GM18909 (cell line): ENCODE data around the gene EP400.
"Not testable (repeated sequence)": the region's sequence is repeated elsewhere in the genome, so short reads cannot be mapped to it uniquely, and the experiment has no call there.

Experiments
- ATAC-seq: cut with Tn5 transposase; IDR thresholded peaks from one replicate; pipeline ENCODE4 v1.9.1; 2021; ENCODE audit warnings: mild to moderate bottlenecking; ENCODE audit not compliant: unreplicated experiment, poor library complexity

EP400 gene

DNA sequence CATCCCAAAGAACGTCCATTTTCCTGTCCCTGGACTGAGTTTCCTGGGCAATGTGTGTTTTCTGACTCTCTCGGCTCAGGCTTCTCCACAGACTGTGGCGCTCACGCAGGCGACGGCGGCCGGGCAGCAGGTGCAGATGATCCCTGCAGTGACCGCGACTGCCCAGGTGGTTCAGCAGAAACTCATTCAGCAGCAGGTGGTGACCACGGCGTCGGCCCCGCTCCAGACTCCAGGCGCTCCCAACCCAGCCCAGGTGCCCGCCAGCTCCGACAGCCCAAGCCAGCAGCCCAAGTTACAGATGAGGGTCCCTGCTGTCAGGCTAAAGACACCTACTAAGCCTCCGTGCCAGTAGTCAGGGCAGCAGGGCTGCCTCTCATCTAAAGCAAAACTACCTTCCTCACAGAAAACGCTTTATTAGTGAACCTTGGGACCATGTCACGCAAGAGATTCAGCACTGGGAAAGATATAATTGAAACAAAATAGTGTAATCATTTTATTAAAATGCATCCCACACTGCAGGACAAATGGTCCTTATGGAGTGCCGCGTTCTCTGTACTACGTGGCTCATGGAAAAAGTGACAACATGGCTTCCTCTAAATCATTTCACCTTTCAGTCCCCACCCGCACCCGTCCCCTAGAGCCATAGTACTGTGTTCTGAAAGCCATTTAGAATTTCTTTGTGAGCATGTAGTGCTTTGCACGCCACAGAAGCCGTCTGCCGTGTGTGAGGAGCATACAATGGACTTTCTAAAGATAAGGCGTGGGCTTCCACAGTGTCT is 127.8 kb downstream of the EP400 start:
- no peak for ATAC-seq

DNA sequence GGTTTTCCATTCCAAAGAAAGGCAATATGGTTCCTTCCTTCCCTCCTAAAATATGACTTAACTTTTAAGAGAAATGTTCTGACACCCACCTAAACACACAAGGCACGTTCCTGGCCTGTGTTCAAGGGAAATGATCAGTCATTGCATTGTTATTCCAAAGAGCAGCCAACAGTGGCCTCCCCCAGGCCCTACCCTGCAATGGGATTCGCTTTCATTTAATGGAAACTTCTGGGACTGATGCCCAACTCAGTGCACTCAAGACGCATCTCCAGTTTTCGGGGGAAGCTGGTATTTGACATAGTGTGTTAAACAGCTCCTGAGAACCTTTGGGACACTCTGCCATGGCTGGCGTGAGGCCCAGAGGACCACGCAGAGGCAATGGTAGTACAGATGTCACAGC is 128.4 kb downstream of the EP400 start:
- ATAC-seq, result no peak

DNA sequence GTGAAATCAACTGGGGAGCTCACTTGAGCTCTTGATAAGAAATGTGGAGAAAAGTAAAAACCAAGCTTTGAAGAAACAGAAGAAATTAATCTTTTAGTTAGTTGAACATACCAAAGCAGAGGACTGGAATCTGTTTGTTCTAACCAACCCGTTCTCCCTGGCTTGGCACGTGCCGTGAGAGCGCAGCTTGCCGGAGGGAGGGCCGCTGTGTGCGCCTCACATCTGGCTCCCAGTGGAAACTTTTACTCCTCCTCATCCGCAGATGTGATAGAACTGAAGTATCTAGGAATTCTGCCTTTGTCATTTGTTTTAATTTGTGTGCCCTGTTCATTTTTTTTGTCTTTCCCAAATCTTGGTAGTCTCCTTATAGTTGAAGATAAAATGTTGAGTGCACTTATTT is 129.5 kb downstream of the EP400 start:
- ATAC-seq, result no peak

DNA sequence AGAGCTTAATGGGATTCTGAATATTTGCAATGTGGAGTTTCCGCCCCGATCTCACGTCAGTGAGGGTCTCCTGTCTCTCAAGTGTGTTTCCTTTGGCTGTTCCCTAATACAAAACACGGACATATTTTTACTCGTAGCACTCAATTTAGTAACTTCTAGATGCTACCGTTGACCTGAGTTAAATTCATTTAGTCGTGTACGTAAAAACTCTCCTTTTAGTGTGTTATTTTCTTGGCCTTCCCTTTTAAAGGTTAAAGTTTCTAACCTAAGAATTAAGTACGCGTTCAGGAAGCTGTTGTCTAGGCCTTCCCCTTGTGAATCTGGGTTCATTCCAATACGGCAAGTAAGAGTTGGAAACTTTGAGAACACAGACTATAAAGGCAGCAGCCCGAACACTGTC is 130.0 kb downstream of the EP400 start:
- no peak for ATAC-seq

DNA sequence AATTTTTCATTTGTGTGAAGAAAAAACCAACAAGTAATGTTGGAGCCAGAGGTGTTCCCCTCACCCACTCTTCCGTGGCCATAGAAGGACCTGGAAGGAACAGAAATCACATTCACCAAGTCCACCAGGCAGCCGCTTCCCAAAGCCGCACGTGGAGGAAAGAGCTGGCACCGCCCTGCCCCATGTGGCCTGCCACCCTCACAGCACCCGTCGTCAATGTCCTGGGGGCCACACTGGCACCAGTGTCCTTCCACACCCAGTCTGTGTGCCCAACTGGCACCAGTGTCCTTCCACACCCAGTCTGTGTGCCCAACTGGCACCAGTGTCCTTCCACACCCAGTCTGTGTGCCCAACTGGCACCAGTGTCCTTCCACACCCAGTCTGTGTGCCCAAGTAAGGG is 130.8 kb downstream of the EP400 start:
- not testable (repeated sequence) for ATAC-seq

DNA sequence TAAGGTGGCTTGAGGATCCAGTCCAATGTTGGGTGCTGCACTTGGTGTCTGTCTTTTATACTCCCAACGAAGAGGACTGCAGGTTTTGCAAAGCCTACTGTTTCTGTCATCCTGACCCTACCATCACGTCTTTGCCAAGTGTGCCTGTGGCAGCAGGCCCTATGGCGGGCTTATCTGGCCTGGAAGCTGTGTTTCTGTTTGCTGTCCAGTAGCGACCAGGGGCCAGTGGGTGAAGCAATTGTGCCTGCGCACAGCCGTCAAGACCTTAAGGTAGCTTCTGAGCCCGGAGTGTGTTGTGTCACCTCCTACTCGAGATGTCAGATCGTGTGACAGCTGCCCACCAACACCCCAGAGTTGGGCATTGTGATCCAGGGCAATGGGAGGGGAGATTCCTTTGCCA is 131.7 kb downstream of the EP400 start:
- ATAC-seq, result no peak

DNA sequence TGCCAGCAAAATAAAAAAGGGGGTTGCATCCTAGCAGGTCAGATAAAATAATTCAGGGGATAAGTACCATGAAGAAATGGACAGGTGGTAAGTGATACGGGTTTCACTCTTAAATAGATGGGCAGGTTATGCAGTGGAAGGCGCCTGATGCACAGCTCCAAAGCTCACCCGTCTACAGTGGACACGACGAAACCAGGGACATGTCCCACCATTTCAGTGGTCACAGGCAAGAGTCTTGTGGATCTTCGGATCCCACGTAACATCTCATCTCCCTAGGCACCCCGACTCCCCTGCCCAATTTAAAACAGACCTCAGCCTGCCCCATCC is 133.8 kb downstream of the EP400 start:
- ATAC-seq, result no peak

DNA sequence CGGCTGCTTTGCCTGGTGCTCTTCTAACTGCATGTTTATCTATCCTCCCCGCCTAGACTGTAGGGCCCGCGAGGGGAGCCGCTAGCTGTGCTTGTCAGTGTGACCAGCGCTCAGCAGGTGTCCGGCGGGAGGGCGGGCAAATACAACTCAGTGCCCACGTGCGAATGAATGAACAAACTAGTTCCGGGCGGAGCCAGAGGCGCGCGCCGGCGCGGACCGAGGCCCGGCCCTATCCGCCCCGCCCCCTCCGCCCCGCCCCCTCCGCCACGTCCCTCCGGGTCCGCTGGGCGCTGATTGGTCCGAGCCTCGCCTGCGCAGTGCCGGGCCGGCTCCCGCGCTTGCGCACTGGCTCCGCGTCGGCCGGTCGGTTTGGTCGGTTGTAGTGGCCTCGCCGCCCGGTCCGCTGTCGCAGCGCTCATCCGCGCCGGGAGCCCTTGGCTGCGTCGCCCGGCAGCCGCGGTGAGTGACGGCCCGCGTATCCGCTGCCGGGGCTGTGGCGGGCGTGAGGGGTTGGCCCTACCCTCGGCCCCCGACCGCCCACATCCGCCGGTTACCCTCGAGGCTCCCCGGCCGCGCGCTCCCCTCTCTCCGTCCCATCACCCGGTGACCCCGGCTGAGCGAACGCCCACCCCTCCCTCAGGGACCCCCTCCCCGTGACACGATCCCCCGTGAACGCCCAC is 134.3 kb downstream of the EP400 start:
- peak; percentile 82 for ATAC-seq

DNA sequence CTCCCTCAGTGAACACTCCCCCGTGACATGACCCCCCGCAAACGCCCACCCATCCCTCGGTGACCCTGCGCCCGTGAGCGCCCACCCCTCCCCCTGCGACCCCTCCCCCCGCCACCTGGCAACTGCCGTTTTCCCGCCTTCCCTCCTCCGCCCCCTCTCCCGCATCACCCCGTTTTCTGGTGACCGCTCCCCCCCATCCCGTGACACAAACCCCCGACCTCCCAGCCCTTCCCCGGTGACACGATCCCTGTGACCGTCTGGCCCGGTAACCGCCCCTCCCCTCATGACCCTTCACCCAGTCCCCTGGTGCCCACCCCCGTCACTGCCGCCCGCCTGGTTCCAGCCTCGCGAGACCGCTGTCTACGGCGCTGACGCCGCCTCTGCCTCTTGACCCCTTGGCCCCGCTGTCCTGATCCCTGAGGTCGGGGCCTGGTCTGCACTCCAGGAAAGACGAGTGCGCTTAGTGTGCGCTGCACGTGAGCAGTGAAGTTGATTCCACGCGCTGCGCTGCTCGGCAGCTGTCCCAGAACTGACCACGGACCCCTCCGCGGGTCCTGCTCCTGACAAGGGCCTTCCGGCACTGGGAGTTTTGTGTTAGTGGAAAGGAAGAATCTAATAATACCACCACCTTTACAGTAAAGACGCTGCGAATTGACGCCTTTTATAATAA is 135.0 kb downstream of the EP400 start:
- no peak for ATAC-seq

DNA sequence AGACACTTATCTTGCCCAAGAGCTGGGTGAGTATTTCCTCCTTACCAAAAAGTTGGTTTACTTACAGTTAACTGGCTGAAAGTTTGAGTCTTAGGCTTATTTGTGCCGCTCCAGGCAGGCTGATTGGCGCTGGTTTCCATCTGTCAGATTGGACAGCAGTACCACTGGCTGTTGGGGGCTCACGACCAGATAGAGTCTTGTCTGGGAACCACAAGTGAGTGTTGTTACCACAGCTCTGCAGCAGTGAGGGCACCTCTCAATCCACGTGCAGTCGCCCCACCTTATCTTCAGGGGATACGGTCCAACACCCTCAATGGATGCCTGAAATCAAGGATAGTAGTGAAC is 135.5 kb downstream of the EP400 start:
- no peak for ATAC-seq

DNA sequence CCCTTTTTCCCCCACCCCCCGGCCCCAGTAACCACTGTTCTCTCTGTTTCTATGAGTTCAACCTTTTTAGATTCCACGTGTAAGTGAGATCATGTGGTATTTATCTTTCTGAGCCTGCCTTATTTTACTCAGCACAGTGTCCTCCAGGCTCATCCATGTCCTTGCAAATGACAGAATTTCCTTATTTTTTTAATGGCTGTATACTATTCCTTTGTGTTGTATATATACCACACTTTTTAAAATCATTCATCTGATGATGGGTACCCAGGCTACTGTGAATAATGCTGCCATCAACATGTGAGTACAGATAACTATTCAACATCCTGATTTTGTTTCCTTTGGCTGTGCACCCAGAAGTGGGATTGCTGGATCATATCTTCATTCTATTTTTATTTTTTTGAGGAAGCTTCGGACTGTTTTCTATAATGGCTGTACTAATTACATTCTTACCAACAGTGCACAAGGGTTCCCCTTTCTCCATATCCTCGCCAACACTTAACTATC is 139.7 kb downstream of the EP400 start:
- ATAC-seq, result no peak

DNA sequence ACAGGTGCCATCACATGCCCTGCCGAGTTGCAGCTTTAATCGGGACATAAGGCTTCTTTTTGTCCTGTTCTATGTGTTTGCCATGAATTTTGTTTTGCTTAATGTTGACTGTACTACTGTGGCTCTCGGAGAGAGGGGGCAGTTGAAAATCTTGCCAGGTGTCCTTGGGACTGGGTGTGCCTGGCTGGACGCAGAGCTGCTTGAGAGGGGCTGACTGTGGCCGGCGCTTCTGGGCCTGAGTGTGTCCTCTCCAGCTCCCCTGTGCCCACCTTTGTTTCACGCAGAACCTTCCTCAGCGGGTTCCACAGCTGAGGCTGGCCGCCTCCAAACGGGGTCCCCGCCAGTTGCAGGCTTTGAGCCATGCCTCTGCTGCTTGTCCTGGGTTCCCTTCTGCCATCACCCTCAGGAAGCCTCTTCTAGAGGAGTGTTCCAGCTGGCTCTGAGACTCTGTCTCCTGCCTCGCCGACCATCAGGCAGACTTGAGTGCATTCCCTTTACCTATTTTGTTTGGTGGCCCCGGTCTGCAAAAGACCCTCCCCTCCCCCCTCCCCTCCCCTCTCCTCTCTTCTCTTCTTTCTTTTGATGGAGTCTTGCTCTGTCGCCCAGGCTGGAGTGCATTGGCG is 144.6 kb downstream of the EP400 start:
- ATAC-seq, result no peak

DNA sequence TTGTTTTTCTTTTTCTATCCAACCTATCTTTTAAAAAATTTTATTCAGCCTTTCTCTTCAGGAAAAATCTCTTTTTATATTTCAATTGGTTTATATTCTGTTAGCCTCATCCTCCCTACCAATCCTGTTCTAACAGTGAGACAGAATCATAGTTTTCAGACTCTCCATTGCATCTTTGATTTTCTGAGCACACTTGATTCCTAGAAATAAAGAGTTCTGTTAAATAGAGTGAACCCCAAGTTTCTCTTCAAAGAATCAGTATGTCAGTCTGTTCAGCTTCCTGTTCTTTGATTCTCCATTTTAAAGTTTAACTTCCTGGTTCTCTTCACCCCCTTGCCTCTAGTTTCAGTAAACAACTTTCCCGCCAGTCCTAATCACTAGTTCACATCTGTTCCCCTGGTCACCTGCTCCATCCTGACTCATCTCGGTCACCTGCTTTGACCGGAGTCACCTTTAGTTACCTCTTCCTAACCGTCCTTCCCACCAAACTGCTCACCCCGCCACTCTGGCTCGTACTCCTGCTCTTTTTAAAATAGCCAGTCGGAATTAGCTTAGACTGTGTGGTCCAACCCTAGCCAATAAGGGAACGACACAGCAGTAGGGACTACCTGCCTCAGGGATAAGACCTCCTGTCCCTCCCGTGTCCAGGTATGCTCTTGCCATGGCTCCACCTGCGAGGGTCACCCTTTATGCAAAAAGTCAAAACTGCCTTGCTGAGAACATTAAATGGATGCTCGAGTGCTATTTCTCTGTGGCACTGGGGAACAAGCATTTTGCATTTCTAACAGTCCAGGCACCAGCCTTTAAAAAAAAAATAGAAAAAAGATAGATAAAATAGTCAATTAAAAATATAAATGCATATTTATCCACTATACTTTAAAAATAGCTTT is 146.0 kb downstream of the EP400 start:
- ATAC-seq, result no peak

DNA sequence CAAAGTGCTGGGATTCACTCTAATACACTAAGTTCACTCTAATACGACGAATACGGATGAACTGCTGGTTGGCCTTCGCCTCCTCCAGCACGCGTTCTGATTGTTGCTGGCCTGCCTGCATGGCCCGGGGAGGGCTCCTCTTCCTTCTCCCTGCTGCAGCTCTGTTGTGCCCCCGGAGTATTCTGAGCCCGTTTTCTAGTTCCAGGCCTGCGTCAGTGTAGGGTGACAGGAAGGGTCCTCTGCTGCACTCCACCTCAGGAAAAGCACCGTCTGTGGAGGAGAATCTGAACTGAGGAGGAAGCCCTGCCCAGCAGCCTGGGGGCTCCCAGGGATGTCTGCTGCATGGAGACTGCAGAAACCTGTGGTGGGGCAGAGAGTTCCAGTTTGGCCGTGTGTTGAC is 150.0 kb downstream of the EP400 start:
- no peak for ATAC-seq

DNA sequence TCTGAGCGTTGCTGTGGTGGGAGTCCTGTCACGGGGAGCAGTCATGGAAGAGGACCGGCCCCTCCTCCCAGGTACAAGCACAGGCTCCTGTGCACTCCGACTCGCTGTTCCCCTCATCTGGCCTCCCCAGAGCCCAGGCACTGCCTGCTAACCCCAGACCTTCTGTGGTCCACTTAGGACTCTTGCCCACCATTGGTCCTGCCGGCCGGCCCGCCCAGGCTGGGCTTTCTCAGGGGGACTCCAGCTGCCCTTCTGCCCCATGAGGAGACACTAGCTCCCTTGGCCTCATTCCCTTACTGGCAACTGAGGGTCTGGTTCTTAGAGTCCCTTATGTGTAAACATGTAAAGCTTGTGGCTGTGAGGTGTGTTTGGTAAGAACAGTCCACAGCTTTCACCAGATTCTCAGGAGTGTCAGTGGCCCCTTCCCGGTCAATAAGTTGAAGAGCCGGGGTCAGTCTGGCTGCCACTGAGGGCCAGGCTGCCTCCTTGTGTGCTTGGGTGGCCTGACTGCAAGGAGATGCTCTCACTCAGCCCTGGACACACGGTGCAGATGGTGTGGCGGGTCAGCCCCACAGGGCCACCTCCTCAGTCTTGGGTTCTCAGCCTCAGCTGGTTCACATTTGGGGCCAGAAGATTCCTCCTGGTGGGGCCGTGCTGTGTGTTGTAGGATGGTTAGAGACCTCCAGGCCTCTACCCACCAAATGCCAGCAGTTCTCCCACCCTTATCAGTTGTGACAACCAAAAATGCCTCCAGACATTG is 150.7 kb downstream of the EP400 start:
- ATAC-seq, result no peak

DNA sequence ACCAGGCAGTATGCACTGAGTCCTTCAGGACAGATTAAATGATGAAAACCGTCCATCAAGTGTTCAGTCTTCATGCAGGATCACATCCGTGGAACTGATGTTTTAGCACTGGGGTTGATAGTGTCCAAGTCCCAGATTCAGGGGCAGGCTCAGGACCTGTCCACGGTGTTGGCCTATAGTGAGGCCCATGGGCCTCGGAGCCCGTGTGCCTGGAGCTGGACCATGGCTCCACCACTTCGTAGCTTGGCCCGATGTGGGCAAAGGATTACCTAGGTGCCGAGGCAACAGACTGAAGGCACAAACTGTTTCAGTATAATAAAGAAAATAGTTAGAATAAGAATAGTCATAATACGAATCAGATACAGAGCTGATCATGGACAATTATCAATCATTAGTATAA is 152.6 kb downstream of the EP400 start:
- ATAC-seq, result no peak

DNA sequence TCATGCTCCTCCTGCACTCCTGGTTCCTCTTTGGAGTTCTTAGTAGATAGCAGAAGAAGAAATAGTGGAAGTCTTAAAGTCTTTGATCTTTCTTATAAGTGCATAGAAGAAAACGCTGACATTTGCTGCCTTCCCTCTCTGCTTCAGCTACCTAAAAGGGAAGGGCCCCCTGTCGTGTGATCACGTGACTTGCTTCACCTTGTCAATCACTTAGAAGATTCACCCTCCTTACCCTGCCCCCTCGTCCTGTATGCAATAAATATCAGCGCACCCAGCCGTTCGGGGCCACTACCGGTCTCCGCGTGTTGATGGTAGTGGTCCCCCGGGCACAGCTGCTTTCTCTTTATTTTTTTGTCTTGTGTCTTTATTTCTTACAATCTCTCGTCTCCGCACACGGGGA is 153.3 kb downstream of the EP400 start:
- not testable (repeated sequence) for ATAC-seq

DNA sequence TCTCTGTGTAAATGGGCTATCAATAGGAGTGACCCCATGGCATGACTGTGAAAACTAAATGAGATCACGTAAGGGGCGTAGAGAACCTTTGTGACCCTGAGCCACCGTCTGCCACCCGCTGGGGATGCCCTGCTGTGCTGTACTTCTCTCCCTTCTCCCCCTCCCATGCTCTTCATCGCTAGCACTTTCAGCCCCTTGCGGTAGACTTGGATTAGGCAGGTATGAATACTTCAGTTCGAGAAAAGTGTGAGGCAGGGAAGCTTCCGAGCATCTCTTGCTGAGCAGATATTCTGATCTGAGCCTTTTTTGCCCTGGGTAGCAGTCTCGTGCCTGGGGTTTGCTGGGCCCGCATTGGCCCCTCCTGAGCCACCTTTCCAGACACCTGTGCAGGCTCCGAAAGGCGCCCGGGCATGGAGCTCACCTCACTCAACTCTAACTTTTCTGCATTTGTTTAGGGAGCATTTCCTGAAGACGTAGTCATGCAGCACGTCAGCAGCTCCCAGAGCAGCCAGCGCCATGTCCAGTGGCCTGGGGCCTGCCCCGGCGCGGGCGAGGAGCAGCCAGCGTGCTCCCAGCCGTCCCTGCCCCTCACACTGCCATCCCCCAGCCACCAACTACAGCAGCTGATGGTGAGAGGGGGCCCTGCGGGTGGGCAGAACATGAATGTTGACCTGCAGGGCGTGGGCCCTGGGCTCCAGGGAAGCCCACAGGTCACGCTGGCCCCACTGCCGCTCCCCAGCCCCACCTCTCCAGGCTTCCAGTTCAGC is 154.0 kb downstream of the EP400 start:
- no peak for ATAC-seq

DNA sequence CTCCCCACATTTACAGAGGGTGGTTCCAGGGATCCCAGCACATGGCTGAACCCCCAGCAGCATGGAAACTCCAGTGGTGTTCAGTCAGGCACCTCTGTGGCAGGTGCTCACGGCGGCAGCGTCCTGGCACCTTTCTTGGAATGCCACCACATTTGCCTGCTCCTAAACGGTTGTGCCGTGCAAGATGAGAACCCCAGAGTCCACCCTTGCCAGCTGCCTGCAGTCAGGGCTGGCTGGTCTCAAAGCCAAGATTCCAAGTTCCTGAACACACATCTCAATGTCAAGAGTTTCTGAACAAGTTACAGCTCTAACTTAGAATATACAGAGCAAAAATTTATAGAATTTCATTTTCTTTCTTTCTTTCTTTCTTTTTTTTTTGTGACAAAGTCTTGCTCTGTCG is 155.7 kb downstream of the EP400 start:
- no peak for ATAC-seq
